T1000 (cell line): ENCODE data around the gene RNLS.

Experiments
- DNase-seq: peaks from one replicate; lab custom pipeline; 2025; ENCODE audit warnings: mixed read lengths; lab: John Stamatoyannopoulos, UW

RNLS gene

GRCh38 chr10:88232029-88232895 is 350.9 kb downstream of the RNLS start:
- no peak for DNase-seq

DNA sequence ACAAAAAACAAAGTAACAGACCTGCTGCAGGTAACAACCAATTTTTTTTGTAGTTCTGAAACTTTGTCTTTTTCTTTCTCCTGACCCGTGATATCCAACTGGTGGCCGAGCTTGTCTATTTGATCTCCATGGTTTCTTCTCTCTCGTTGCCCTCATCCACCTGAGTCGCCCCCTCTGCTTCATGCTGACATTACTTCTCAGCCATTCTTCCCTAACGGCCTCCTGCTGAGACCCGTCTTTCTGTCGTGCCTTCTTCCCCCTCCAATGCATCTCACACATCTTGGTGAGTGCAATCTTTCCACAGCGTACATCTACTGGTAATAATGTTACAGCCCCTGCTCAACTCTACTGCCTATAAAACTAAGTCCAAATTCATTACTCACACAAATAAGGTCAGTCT is 352.9 kb downstream of the RNLS start:
- no peak for DNase-seq

DNA sequence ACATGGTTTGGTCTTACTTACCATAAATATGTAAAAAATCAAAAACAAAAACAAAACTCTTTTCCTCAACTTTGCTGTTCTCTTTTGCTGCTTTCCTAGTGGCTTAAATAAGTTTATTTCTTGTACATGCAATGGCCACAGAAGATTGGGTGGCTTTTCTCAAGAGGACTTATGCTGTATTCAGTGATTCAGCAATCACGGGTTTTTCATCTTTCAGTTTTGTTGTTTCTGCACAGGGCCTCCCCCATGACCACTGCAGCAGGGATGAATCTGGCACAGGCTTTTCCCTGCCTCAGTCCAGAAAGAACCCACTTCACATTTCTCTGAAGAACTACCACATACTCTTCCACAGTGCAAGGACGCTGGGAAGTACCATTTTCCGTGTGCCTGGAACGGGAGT is 355.0 kb downstream of the RNLS start:
- DNase-seq: no peak

GRCh38 chr10:88227342-88228018 is 355.6 kb downstream of the RNLS start:
- no peak for DNase-seq

DNA sequence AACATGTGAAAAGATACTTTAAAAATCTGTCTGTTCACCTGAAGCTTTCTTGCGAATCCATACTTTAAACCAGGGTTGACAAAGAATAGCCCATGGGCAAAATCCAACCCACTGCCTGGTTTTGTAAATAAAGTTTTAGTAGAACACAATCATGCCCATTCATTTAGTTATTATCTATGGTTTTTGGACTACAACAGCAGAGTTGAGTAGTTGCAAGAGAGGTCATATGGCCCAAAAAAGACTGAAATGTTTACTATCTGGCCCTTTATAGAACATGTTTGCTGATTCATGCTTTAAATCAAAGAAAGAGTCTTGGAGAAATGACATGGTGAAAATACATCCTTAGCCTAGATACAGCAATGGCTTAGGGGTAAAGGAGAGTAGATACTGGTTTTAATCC is 356.2 kb downstream of the RNLS start:
- no peak for DNase-seq

DNA sequence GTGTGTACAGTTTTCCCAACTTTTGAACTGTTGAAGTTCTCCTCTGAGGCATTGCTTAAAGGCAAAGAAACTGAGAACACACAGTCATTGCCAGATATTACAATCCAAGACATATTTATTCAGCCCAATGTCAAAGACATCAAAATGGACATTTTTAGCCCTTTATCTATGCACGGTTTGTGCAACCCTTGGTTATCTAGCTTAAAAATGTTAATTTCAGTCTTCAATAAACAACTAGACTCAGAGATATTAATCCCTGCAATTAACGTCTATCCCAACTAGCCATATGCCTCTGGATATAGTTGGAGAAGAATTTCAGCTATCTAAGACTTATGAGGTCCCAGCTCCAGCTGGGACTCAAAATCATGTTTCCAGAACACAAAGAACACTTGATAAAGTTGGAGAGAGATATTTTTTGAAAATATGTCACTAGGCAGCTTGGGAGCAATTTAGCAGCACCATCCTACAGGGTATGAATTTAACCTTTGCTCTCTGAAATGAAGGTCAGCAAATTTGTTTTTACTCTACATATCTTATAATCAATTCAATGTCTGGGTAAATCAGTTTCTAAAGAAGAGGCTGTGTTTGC is 357.0 kb downstream of the RNLS start:
- DNase-seq: no peak
